ENCODE data around the gene NMRK2.

DNA sequence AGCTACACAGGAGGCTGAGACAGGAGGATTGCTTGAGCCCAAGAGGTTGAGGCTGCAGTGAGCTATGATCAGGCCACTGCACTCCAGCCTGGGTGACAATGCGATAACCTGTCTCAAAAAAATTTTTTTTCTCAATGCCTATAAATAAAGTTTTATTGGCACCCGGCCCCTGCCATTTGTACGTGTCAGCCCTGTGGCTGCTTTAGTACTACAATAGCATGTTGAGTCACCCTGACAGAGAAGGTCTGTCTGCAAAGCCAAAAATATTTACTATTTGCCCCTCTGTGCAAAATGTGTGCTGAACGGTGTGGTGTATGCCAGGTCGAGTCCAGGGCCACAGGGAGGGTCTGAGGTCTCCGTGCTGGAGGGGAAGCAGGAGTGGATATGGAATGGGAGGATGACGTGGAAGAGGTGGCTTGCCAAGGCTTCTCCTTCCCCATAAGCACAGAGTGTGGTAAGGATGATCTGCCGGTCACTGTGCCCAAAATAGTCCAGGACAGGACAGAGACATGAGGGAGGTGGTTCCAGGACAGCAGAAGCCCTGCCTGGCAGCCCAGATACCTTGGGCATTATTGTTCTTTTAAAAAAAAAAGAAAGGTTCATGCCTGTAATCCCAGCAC is 10.0 kb downstream of the NMRK2 start:
- no peak for TF ChIP-seq POLR2AphosphoS5 (IDR thresholded peaks at IDR 0.05; ENCODE audit: low read depth, low read length)
- TF ChIP-seq TAF1 (IDR thresholded peaks at IDR 0.05; ENCODE audit: low read depth, low read length), result no peak
- TF ChIP-seq POLR2A (IDR thresholded peaks at IDR 0.05; ENCODE audit: low read depth, low read length), result no peak
- TF ChIP-seq SPI1 (IDR thresholded peaks at IDR 0.05; ENCODE audit: low read depth, low read length), result no peak
- no peak for TF ChIP-seq POU2F2 (IDR thresholded peaks at IDR 0.05; ENCODE audit: low read depth, low read length)
- no peak for TF ChIP-seq PAX5 (IDR thresholded peaks at IDR 0.05; ENCODE audit: insufficient read depth, low read length, severe bottlenecking)

Data from GM12891 (cell line).